Endothelial cell of umbilical vein (primary cell): ENCODE measurements around the gene FOXL3. TPM values are rescaled to one million over a fixed set of nuclear protein-coding genes. Genes with fewer than 3 reads are reported as not detected.

ENCODE experiments used
- BruUV-seq: library from RNA; stranded (reverse); fragments of 400-500 nt; replicated peaks from 2 replicates; lab custom pipeline; 2021; lab: Mats Ljungman, UMichigan
- CTCF ChIA-PET: fragments of 300-600, 350-600 bp; sonication (Branson Sonifier 250); formaldehyde crosslinking; loops from one replicate; lab custom pipeline; 2021; ENCODE audit warnings: antibody characterized with exemption, inconsistent platforms; lab: Charles Lee
- POLR2A ChIA-PET: fragments of 300-600, 350-600 bp; sonication (Branson Sonifier 250); formaldehyde crosslinking; loops from one replicate; lab custom pipeline; 2021; ENCODE audit warnings: antibody characterized with exemption, inconsistent platforms; lab: Charles Lee
- DNase-seq: peaks from one replicate; pipeline ENCODE4 v3.0.0-alpha.2; 2011; ENCODE audit warnings: low read depth, low spot score
- FAIRE-seq: peaks from 2 replicates; lab custom pipeline; 2011; peaks lifted over from hg19 to GRCh38; lab: Jason Lieb, UNC
- H2AFZ ChIP-seq: 2 replicates; pipeline ENCODE4 v1.6.0; 2012; ENCODE audit warnings: low read depth, low read length, control low read depth, inconsistent platforms
- H3K27ac ChIP-seq: 2 replicates; pipeline ENCODE4 v1.5.1; 2011; ENCODE audit warnings: low read depth, mild to moderate bottlenecking, control low read depth, low read length, moderate library complexity; ENCODE audit not compliant: insufficient read depth
- H3K27me3 ChIP-seq, 2 experiments: 2 replicates each; pipeline versions ENCODE4 v1.6.0 to v1.6.1; 2011; ENCODE audit warnings: low read length in 2 of 2, mixed read lengths in 1 of 2; ENCODE audit not compliant: control insufficient read depth in 2 of 2, insufficient read depth in 2 of 2
- H3K36me3 ChIP-seq, 2 experiments: 2 replicates in 1 of 2; 3 replicates in 1 of 2; pipeline ENCODE4 v1.5.1; 2011; ENCODE audit warnings: low read length in 2 of 2, mild to moderate bottlenecking in 1 of 2, moderate library complexity in 1 of 2; ENCODE audit not compliant: control insufficient read depth in 2 of 2, insufficient read depth in 2 of 2; ENCODE audit errors: extremely low read depth in 1 of 2
- H3K4me1 ChIP-seq: 3 replicates; pipeline ENCODE4 v1.5.1; 2011; ENCODE audit warnings: mild to moderate bottlenecking, low read length; ENCODE audit not compliant: control insufficient read depth, insufficient read depth; ENCODE audit errors: extremely low read depth
- H3K4me2 ChIP-seq: 2 replicates; pipeline ENCODE4 v1.6.1; 2011; ENCODE audit warnings: low read length, control low read depth, mixed read lengths; ENCODE audit not compliant: insufficient read depth
- H3K4me3 ChIP-seq, 3 experiments: fragments of 200-600 bp in 1 of 3; sonication (generic), shearing (Covaris generic) in 1 of 3; replicated peaks in 1 of 3; 2 replicates each; pipeline ENCODE4 v1.5.1; 2011 to 2016; ENCODE audit warnings: control low read depth in 3 of 3, low read length in 3 of 3, mild to moderate bottlenecking in 2 of 3, inconsistent platforms in 1 of 3, low read depth in 1 of 3, moderate library complexity in 1 of 3; ENCODE audit not compliant: insufficient read depth in 1 of 3
- H3K79me2 ChIP-seq: 2 replicates; pipeline ENCODE4 v1.6.0; 2012; ENCODE audit warnings: low read length, inconsistent platforms; ENCODE audit not compliant: control insufficient read depth, insufficient read depth
- H3K9ac ChIP-seq: replicated peaks from 2 replicates; pipeline ENCODE3; 2011; ENCODE audit warnings: low read length, control low read depth; ENCODE audit not compliant: insufficient read depth; ENCODE audit errors: extremely low read depth
- H3K9me1 ChIP-seq: replicated peaks from 3 replicates; pipeline ENCODE4 v1.6.0; 2011; ENCODE audit warnings: mild to moderate bottlenecking, low read length; ENCODE audit not compliant: control insufficient read depth, insufficient read depth; ENCODE audit errors: extremely low read depth
- H3K9me3 ChIP-seq: replicated peaks from 2 replicates; pipeline ENCODE4 v1.5.1; 2012; ENCODE audit warnings: low read length, inconsistent platforms; ENCODE audit not compliant: control insufficient read depth, insufficient read depth
- H4K20me1 ChIP-seq: replicated peaks from 2 replicates; pipeline ENCODE3; 2011; ENCODE audit warnings: mild to moderate bottlenecking, low read length; ENCODE audit not compliant: control insufficient read depth, insufficient read depth; ENCODE audit errors: extremely low read depth
- EZH2 ChIP-seq: IDR thresholded peaks from 2 replicates; pipeline ENCODE4 v1.6.1; 2012; ENCODE audit warnings: borderline replicate concordance, low read depth, mild to moderate bottlenecking, moderate library complexity, low read length, inconsistent platforms; ENCODE audit not compliant: severe bottlenecking
- FOS ChIP-seq: IDR thresholded peaks from 2 replicates; pipeline ENCODE4 v1.6.1; 2011; ENCODE audit warnings: mild to moderate bottlenecking, low read length, moderate library complexity, borderline replicate concordance; ENCODE audit not compliant: insufficient read depth
- GATA2 ChIP-seq: IDR thresholded peaks from 2 replicates; pipeline ENCODE4 v1.7.0; 2011; ENCODE audit warnings: low read depth, mild to moderate bottlenecking, moderate library complexity, mixed read lengths, low read length; ENCODE audit not compliant: insufficient read length, insufficient read depth
- JUN ChIP-seq: IDR thresholded peaks from 2 replicates; pipeline ENCODE4 v1.6.1; 2011; ENCODE audit warnings: borderline replicate concordance, low read depth; ENCODE audit not compliant: insufficient read length, insufficient read depth
- MYC ChIP-seq: IDR thresholded peaks from one replicate; pipeline ENCODE4 v1.6.1; 2011; ENCODE audit warnings: mild to moderate bottlenecking, low read depth, low read length
- POLR2A ChIP-seq: IDR thresholded peaks from 2 replicates; pipeline ENCODE4 v1.6.1; 2012; ENCODE audit warnings: low read depth, mild to moderate bottlenecking, control low read depth, low read length
- dilution Hi-C: fragments of 300-500 bp; cut with MboI; formaldehyde crosslinking; loops from one replicate; pipeline ENCODE4 v1.15.0; 2019; ENCODE audit warnings: low sequenced_read_pairs; ENCODE audit not compliant: extremely low pct_ligation_motif_present
- intact Hi-C: fragments of 100-400 bp; cut with micrococcal nuclease; formaldehyde crosslinking; loops from one replicate; pipeline ENCODE4 v1.10.0; 2022
- polyA plus RNA-seq, 4 experiments: library from polyadenylated mRNA; depleted of rRNA in 3 of 4; stranded (reverse) in 3 of 4; unstranded in 1 of 4; fragments of >200 nt; gene quantifications; 2 replicates each; pipeline versions ENCODE4 v1.2.1 to v1.2.3, GENCODE V29; 2011 to 2012; ENCODE audit warnings: missing spikeins in 1 of 4
- total RNA-seq: library from RNA; stranded (reverse); gene quantifications from 2 replicates; pipeline ENCODE4 v1.2.3, GENCODE V29; 2021
- TF ChIP-seq, protein P1 (sequence below), 2 donors: IDR thresholded peaks; 1 replicate in 1 of 2; 2 replicates in 1 of 2; pipeline ENCODE4 v1.5.1; 2011; ENCODE audit warnings: low read length in 2 of 2, mild to moderate bottlenecking in 2 of 2, moderate library complexity in 2 of 2, control low read depth in 1 of 2, inconsistent platforms in 1 of 2, low read depth in 1 of 2; ENCODE audit not compliant: insufficient read depth in 1 of 2; ENCODE audit errors: extremely low read depth in 1 of 2
- TF ChIP-seq, protein P2 (sequence below): IDR thresholded peaks from 2 replicates; pipeline ENCODE4 v1.6.1; 2011; ENCODE audit not compliant: insufficient read depth, insufficient read length

The FOXL3 gene
- total and polyA plus RNA-seq, 2 donors (not counting 3 experiments of a cell fraction or from before 2014, with no cell fraction given), result not detected

DNA sequence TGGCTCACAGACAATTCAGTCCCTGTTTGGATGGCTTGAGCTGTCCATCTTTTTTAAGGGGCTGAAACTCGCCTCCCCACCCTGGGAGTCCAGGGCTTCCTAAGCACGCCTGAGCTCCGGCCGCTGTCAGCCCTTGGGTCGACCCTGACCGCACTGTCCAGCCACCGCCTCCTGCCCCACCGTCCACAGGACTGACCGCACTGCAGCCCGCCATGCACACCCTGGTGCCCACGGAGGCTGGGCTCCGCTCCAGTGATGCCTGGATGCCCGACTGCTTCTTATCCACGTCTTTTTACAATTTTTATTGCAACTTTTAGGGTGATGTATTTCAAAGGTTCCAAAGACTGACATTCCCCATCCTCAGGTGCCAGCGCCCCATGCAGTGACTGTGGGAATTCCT, 39.4 kb upstream of the FOXL3 start:
- Histone ChIP-seq H3K4me2 (no peak overlapping the region), H3K9me3 (no peaks in the 10 kb centered on the region), H2AFZ (no peak overlapping the region), H4K20me1 (no peaks in the 10 kb centered on the region), H3K36me3 (peaks cover 0 to 5% of the 10 kb centered on the region in 2 experiments), H3K27me3 (no peaks in the 10 kb centered on the region), H3K9me1 (no peaks in the 10 kb centered on the region), H3K9ac (no peak overlapping the region), H3K27ac (no peak overlapping the region), H3K4me1 (no peaks in the 10 kb centered on the region), H3K4me3 (no peak overlapping the region), H3K79me2 (no peaks in the 10 kb centered on the region)
- FAIRE-seq, result no peak
- ChIA-PET CTCF (no interaction called here), POLR2A (no interaction called here)
- intact Hi-C loops (no loop called here), dilution Hi-C loops (no loop called here)
- DNase-seq, result no peak
- TF ChIP-seq, protein P1, sequence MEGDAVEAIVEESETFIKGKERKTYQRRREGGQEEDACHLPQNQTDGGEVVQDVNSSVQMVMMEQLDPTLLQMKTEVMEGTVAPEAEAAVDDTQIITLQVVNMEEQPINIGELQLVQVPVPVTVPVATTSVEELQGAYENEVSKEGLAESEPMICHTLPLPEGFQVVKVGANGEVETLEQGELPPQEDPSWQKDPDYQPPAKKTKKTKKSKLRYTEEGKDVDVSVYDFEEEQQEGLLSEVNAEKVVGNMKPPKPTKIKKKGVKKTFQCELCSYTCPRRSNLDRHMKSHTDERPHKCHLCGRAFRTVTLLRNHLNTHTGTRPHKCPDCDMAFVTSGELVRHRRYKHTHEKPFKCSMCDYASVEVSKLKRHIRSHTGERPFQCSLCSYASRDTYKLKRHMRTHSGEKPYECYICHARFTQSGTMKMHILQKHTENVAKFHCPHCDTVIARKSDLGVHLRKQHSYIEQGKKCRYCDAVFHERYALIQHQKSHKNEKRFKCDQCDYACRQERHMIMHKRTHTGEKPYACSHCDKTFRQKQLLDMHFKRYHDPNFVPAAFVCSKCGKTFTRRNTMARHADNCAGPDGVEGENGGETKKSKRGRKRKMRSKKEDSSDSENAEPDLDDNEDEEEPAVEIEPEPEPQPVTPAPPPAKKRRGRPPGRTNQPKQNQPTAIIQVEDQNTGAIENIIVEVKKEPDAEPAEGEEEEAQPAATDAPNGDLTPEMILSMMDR (IDR thresholded peaks at IDR 0.05; ENCODE audit: extremely low read depth in 1 of 2, insufficient read depth in 1 of 2, low read depth in 1 of 2, low read length in 2 of 2), result no peak
- TF ChIP-seq EZH2 (no peak), FOS (no peak), POLR2A (no peak), JUN (no peak), GATA2 (no peak), MYC (no peak)
- TF ChIP-seq, protein P2, sequence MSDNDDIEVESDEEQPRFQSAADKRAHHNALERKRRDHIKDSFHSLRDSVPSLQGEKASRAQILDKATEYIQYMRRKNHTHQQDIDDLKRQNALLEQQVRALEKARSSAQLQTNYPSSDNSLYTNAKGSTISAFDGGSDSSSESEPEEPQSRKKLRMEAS, result no peak
- no TSS peak for BruUV-seq
